Natural killer cell treated with Interleukin-12 subunit alpha and Interleukin-12 subunit beta and Interleukin-15 and Interleukin-18, amount 100 ng/mL, for 72 hours (primary cell): Measurements from ENCODE around the gene RAMP3. TPM values are rescaled to one million over a fixed set of nuclear protein-coding genes. Genes with fewer than 3 reads are reported as not detected.

Source experiments
- ATAC-seq, 2 donors: fragments of 150-1000 bp; cut with Tn5 transposase in 1 of 2; sonication (Bioruptor Pico), chemical (Tn5 transposase) in 1 of 2; 2 replicates each; pipeline ENCODE4 v1.10.0; 2021
- DNase-seq: peaks from one replicate; pipeline ENCODE4 v3.0.0; 2022; ENCODE audit warnings: low spot score
- H3K27ac Mint-ChIP-seq, 2 donors: 1 replicate in 1 of 2; 2 replicates in 1 of 2; pipeline ENCODE4 v1.8.0; 2022; ENCODE audit warnings: mixed read lengths in 2 of 2, mild to moderate bottlenecking in 1 of 2, moderate library complexity in 1 of 2
- H3K27me3 Mint-ChIP-seq, 2 donors: 1 replicate in 1 of 2; 2 replicates in 1 of 2; pipeline ENCODE4 v1.8.0; 2022; ENCODE audit warnings: mixed read lengths in 2 of 2
- H3K36me3 Mint-ChIP-seq: one replicate; pipeline ENCODE4 v1.8.0; 2022; ENCODE audit warnings: mixed read lengths
- H3K4me1 Mint-ChIP-seq, 2 donors: 1 replicate in 1 of 2; 2 replicates in 1 of 2; pipeline ENCODE4 v1.8.0; 2022; ENCODE audit warnings: low read depth in 2 of 2, mixed read lengths in 2 of 2, mild to moderate bottlenecking in 1 of 2
- H3K4me3 Mint-ChIP-seq: one replicate; pipeline ENCODE4 v1.8.0; 2022; ENCODE audit warnings: mixed read lengths
- H3K9me3 Mint-ChIP-seq: 2 replicates; pipeline ENCODE4 v1.8.0; 2022; ENCODE audit warnings: mixed read lengths
- total RNA-seq, 2 donors: library from RNA; stranded (reverse); gene quantifications; one replicate each; pipeline ENCODE4 v1.2.3, GENCODE V29; 2022

Gene RAMP3
- total RNA-seq, 2 donors from 2014 or later = not detected

GRCh38 chr7:45181991-45182855, 24.6 kb downstream of the RAMP3 start:
- Mint-ChIP-seq H3K9me3 (no peaks in the 10 kb centered on the region), H3K27me3 (peaks cover 7 to 14% of the 10 kb centered on the region in 2 donors), H3K4me3 (no peak overlapping the region), H3K36me3 (no peaks in the 10 kb centered on the region), H3K4me1 (no peaks in the 10 kb centered on the region), H3K27ac (no peak overlapping the region)
- ATAC-seq (no peak), DNase-seq (no peak)

DNA sequence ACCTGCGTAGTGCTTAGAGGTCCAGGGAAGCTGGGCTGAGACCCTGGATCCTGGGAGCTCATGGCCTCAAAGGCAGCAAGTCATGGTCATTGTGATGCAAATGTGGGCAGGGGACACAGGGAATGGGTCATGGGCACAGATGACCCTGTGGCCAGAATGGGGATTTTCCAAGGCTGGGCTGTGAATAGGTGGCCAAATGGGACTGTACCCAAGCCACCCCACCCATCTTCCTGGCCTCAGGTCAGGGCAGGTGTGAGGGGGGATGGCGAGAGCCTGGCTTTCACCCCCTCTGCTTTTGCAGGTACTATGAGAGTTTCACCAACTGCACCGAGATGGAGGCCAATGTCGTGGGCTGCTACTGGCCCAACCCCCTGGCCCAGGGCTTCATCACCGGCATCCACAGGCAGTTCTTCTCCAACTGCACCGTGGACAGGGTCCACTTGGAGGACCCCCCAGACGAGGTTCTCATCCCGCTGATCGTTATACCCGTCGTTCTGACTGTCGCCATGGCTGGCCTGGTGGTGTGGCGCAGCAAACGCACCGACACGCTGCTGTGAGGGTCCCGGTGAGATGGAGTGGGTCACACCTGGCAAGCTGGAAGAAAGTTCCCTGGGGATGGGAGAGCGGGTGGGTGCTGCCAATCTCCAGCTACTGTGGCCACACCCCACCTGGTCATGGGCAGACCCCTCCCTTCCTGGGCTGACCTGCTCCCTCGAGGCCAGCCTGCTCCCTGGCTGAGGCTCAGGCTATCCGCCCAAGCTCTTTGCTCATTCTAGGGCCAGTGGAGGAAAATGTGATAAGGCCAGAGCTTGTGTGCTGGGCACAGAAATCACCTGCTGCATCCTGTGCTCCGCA, 25.5 kb downstream of the RAMP3 start:
- no peaks in the 10 kb centered on the region for H3K36me3 Mint-ChIP-seq
- DNase-seq = no peak
- H3K4me1 Mint-ChIP-seq = no peaks in the 10 kb centered on the region
- H3K4me3 Mint-ChIP-seq = no peak overlapping the region
- no peak for ATAC-seq
- H3K27ac Mint-ChIP-seq = no peak overlapping the region
- H3K27me3 Mint-ChIP-seq = peaks cover 7 to 14% of the 10 kb centered on the region in 2 donors
- H3K9me3 Mint-ChIP-seq = no peaks in the 10 kb centered on the region

- DNase-seq (no peak), ATAC-seq (no peak)
- no peak overlapping the region for H3K4me3 Mint-ChIP-seq
- H3K27ac Mint-ChIP-seq = no peak overlapping the region
- peaks cover 7 to 10% of the 10 kb centered on the region in 2 donors for H3K27me3 Mint-ChIP-seq
- no peaks in the 10 kb centered on the region for H3K4me1 Mint-ChIP-seq
- H3K9me3 Mint-ChIP-seq = no peaks in the 10 kb centered on the region
- no peaks in the 10 kb centered on the region for H3K36me3 Mint-ChIP-seq
Measured at GRCh38 chr7:45183711-45184210, 26.2 kb downstream of the RAMP3 start.

DNA sequence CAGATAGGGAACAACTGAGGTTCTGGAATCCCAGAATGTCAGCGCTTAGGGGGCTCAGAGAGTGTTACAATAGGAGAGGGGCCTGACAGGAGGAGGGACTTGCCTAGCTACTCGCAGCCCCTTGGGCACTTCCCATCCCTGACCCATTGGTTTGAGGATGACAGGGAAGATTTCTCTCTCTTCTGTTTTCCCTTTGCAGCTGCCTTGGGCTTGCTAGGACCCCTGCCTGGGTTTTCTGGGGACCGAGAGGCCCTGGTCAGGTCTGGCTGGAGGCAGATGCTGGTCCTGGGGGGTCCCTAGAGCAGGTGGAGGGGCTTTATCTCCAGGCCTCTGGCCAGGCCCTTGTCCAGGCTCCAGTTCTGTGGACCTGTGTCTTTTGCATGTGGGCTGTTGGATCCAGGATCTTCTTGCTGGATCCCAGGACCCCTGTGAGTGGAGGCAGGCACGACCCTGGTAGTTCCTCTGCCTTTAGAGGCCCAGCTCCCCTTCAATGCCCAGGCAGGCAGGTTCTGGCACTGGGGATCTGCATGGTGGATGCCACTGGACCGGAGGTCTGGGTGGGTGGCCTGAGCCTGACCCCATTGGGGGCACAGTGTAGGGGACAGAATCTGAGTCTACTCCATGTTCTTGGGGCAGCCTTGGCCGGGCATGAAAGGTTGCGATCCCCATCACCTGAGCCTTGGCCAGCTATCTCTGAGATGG, 26.9 kb downstream of the RAMP3 start:
- no peak overlapping the region for H3K4me3 Mint-ChIP-seq
- H3K9me3 Mint-ChIP-seq = no peaks in the 10 kb centered on the region
- H3K27me3 Mint-ChIP-seq = peaks cover 3 to 7% of the 10 kb centered on the region in 2 donors
- no peaks in the 10 kb centered on the region for H3K4me1 Mint-ChIP-seq
- ATAC-seq (no peak), DNase-seq (no peak)
- no peak overlapping the region for H3K27ac Mint-ChIP-seq
- H3K36me3 Mint-ChIP-seq = no peaks in the 10 kb centered on the region

GRCh38 chr7:45185028-45185863, 27.7 kb downstream of the RAMP3 start:
- Mint-ChIP-seq H3K4me1 (no peaks in the 10 kb centered on the region), H3K27me3 (peaks cover 0 to 6% of the 10 kb centered on the region in 2 donors), H3K36me3 (no peaks in the 10 kb centered on the region), H3K9me3 (no peaks in the 10 kb centered on the region), H3K27ac (no peak overlapping the region), H3K4me3 (no peak overlapping the region)
- ATAC-seq (no peak), DNase-seq (no peak)

- Mint-ChIP-seq H3K9me3 (no peaks in the 10 kb centered on the region), H3K27ac (no peak overlapping the region), H3K36me3 (no peaks in the 10 kb centered on the region), H3K4me3 (no peak overlapping the region), H3K27me3 (peaks cover 0 to 6% of the 10 kb centered on the region in 2 donors), H3K4me1 (no peaks in the 10 kb centered on the region)
- DNase-seq (no peak), ATAC-seq (no peak)
Measured at GRCh38 chr7:45185864-45186250, 28.3 kb downstream of the RAMP3 start.

GRCh38 chr7:45186261-45186813, 28.7 kb downstream of the RAMP3 start:
- Mint-ChIP-seq H3K4me3 (no peak overlapping the region), H3K9me3 (no peaks in the 10 kb centered on the region), H3K27ac (no peak overlapping the region), H3K27me3 (peaks cover 0 to 9% of the 10 kb centered on the region in 2 donors), H3K4me1 (no peaks in the 10 kb centered on the region), H3K36me3 (no peaks in the 10 kb centered on the region)
- DNase-seq (no peak), ATAC-seq (no peak)

- Mint-ChIP-seq H3K36me3 (no peaks in the 10 kb centered on the region), H3K4me1 (peaks cover under 1 to 2% of the 10 kb centered on the region in 2 donors), H3K27ac (no peak overlapping the region), H3K4me3 (no peak overlapping the region), H3K9me3 (no peaks in the 10 kb centered on the region), H3K27me3 (peaks cover 3 to 15% of the 10 kb centered on the region in 2 donors)
- ATAC-seq = no peak
- no peak for DNase-seq
Measured at GRCh38 chr7:45187089-45187945, 29.7 kb downstream of the RAMP3 start.

GRCh38 chr7:45187946-45188411, 30.4 kb downstream of the RAMP3 start:
- peaks cover 9 to 19% of the 10 kb centered on the region in 2 donors for H3K27me3 Mint-ChIP-seq
- ATAC-seq (no peak), DNase-seq (no peak)
- no peak overlapping the region for H3K4me3 Mint-ChIP-seq
- H3K27ac Mint-ChIP-seq = no peak overlapping the region
- H3K9me3 Mint-ChIP-seq = no peaks in the 10 kb centered on the region
- peaks cover 6 to 8% of the 10 kb centered on the region in 2 donors for H3K4me1 Mint-ChIP-seq
- H3K36me3 Mint-ChIP-seq = no peaks in the 10 kb centered on the region

GRCh38 chr7:45188736-45189135, 31.1 kb downstream of the RAMP3 start:
- Mint-ChIP-seq H3K27ac (no peak overlapping the region), H3K4me1 (peaks cover 6 to 8% of the 10 kb centered on the region in 2 donors), H3K36me3 (no peaks in the 10 kb centered on the region), H3K4me3 (no peak overlapping the region), H3K27me3 (peaks cover 9 to 19% of the 10 kb centered on the region in 2 donors), H3K9me3 (no peaks in the 10 kb centered on the region)
- ATAC-seq (no peak), DNase-seq (no peak)

- H3K27me3 Mint-ChIP-seq = peaks cover 9 to 19% of the 10 kb centered on the region in 2 donors
- H3K36me3 Mint-ChIP-seq = no peaks in the 10 kb centered on the region
- DNase-seq = no peak
- no peak for ATAC-seq
- no peaks in the 10 kb centered on the region for H3K9me3 Mint-ChIP-seq
- no peak overlapping the region for H3K27ac Mint-ChIP-seq
- H3K4me3 Mint-ChIP-seq = no peak overlapping the region
- peaks cover 6 to 8% of the 10 kb centered on the region in 2 donors for H3K4me1 Mint-ChIP-seq
Measured at GRCh38 chr7:45189151-45189970, 31.8 kb downstream of the RAMP3 start.
